ENCODE measurements around the gene PRKAG1.

Gene PRKAG1

DNA sequence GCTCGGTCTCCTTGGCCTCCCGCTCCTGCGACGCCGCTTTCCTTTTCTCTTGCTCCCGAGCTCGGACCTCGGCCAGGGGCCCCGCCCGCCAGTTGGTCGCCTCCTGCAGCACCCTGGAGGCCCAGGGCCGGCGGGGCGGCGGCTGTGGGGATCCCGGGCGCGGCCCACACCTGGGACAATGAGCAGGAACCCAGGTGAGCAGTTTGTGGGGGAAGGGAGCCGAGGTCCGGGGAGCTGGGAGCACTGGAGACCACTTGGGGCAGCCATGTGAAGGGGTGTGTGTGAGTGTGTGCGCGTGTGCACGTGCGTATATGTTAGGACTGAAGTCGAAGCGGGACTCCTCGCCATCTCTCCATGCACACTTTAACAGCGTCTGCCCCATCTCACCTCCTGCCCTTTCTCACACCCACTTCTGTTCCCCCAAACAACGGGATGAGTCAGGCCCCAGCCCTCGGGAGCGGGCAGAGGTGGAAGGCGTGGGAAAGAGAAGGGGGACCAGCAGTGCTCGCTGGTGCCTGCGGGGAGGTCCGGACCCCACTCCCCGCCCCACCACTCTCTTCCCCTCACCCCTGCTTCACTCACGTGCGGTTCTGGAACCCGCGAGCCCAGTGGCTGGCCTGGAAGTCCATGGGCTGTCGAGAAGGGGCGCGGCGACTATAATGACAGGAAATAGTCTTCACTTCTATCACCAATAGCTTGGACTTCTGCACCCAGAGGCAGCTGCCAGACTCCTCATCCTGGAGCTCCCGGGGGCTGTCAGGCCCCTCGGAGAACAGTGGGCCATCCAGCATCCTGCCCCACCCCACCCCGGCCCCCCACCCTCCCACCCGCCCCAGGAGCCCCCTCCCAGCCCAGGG lies 19.9 kb downstream of the PRKAG1 start:
- no peak for DNase-seq (ENCODE audit: low read depth, low spot score)
- H3K4me3 ChIP-seq (ENCODE audit: low read depth, low read length): peak overlapping the region; percentile 46
- TF ChIP-seq, protein P1, sequence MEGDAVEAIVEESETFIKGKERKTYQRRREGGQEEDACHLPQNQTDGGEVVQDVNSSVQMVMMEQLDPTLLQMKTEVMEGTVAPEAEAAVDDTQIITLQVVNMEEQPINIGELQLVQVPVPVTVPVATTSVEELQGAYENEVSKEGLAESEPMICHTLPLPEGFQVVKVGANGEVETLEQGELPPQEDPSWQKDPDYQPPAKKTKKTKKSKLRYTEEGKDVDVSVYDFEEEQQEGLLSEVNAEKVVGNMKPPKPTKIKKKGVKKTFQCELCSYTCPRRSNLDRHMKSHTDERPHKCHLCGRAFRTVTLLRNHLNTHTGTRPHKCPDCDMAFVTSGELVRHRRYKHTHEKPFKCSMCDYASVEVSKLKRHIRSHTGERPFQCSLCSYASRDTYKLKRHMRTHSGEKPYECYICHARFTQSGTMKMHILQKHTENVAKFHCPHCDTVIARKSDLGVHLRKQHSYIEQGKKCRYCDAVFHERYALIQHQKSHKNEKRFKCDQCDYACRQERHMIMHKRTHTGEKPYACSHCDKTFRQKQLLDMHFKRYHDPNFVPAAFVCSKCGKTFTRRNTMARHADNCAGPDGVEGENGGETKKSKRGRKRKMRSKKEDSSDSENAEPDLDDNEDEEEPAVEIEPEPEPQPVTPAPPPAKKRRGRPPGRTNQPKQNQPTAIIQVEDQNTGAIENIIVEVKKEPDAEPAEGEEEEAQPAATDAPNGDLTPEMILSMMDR (IDR thresholded peaks at IDR 0.05; ENCODE audit: insufficient read depth, low read length, missing control alignments): no peak
- CTCF ChIA-PET: interaction anchor here (1.3 to 35.8 kb wide), 8 partner anchors 12 to 175 kb away, joined by 3 to 1340 read pairs (median 11); partner anchors contain the start of genes ARF3, DDX23, FKBP11 and PRKAG1
- POLR2A ChIA-PET: interaction anchor here (1.2 kb wide), 1 partner anchor 19 kb away, joined by 3 read pairs; the partner anchor contains the start of gene PRKAG1

DNA sequence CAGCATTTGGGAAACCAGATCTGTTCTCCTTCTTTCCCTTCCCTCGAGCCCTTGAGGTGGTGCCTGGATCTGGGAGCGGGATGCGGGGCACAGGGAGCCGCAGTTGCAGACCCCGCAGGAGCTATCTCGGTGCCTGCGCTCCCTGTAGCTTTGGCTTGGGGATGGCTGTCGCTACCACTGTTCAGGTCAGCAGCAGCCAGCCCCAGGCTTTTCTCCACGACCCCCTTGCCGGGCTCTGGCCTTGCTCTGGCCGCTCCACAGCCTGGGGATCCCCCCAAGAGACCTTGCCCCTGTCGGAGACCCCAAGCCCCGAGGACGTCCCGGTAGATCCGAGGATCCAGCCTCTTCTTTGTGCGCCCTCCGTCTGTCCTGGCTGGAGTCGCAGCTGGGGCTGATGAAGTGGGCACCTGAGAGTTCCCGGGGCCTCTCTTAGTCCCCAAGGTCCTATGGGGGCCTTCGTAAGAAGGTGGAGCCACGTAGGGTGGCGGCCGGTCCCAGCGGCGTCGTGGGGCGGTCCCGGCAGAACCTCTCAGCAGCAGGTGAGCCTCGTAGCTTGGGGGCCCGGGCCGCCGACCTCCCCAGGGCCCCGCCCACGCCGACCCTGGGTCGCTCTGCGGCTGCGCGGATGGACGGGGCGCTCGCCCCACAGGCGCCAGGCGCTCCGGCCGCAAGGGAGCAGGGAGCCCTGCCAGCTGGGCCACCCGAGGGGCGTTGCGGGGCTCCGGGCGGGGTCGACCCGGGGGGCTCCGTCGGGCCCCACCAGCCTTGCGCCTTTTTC lies 20.7 kb downstream of the PRKAG1 start:
- peak overlapping the region; percentile 46 for H3K4me3 ChIP-seq (ENCODE audit: low read depth, low read length)

DNA sequence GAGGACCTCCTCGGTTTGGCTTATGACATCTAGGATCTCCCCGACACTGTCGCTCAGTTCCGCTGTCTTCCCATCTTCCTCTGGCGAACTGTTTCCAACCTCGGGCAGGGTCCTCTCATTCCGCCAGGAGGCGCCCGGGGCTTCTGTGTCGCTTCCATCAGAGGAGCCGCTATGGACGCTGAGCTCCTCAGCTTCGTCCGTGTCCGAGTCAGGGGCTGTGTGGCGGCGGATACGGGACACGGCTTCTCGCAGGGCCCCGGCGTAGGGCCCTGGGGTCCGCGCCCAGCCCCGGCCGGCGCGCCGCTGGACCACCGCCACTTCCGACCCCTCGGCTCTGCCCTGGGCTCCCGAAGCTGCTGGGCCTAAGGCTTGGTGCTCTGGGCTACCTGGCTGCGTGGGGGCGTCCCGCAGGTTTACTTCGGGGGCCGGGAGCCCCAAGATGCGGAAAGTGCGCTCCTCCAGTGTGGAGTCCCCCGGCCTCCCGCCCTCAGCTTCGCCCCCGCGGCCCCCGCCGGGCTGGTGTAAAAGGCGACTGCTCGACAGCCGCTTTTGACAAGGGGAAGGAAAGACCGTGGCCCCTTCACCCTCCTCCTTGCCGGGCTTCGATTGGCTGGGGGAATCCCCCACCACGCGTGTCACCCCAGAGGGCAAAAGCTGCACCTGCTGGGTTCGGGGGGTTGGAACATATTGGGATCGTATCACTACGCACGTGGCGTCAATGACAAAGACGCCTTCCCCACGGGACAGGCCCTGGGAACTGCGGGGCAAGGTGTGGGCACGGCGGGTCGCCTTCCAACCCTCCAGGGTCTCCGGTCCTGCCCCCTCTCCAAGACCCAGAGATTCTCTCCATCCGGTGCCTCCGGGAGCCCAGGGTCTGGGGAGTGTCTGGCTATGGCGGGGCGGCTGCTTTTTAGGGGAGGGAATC lies 21.5 kb downstream of the PRKAG1 start:
- TF ChIP-seq, protein P1 (IDR thresholded peaks at IDR 0.05; ENCODE audit: insufficient read depth, low read length, missing control alignments): peak; percentile 89
- ChIA-PET POLR2A (interaction anchor here (1.2 kb wide), 1 partner anchor 61 kb away, joined by 5 read pairs; no protein-coding TSS in a partner anchor), CTCF (interaction anchor here (0.7 to 35.8 kb wide), 33 partner anchors 14 to 521 kb away, joined by 3 to 1340 read pairs (median 4); partner anchors contain the start of genes ARF3, CACNB3, DDX23 and FKBP11)
- DNase-seq (ENCODE audit: low read depth, low spot score): no peak
- H3K4me3 ChIP-seq (ENCODE audit: low read depth, low read length): peak overlapping the region; percentile 27

More for the DNA sequence above, 20.7 kb downstream of the PRKAG1 start:
- POLR2A ChIA-PET: interaction anchor here (1.2 kb wide), 1 partner anchor 20 kb away, joined by 3 read pairs; the partner anchor contains the start of gene PRKAG1
- TF ChIP-seq, protein P1 (IDR thresholded peaks at IDR 0.05; ENCODE audit: insufficient read depth, low read length, missing control alignments): no peak
- CTCF ChIA-PET: interaction anchor here (1.1 to 35.8 kb wide), 21 partner anchors 13 to 244 kb away, joined by 3 to 1340 read pairs (median 4); partner anchors contain the start of genes ARF3, CACNB3, DDX23 and FKBP11
- DNase-seq (ENCODE audit: low read depth, low spot score): no peak

DNA sequence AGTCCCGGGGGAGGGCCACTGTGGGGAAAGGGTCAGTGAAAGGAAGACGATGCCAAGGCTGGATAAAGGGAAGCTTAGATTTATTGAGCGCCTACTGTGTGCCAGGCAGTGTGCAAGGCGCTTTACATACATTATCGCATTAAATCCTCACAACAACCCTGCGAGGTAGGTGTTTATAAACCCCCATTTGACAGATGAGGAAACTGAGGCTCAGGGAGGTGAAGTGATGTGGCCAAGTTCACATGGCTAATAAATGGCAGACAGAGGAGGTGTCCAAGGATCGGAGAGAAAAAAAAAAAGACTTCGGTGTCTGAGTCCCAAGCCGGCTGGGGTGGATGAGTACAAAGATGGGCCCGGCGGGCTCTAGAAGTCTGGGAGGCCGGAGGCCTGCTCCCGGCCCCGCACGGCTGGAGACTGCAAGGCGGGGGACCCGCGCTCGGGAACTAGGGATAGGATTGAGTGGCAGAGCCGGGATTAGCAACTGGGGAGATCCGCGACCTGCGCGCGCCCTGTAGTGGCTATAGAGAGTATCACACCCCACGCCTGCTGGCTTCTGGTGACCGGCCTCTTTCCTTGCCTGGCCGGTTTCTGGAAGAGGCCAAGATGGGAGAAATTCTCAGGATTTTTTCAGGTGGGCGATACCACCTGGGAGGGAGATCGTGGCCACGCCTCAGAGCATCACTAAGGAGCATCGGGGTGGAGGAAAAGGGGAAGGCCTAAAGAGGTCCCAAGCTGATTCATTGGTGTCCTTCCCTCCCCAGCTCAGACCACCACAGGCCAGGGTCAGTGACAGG lies 23.3 kb downstream of the PRKAG1 start:
- POLR2A ChIA-PET: no interaction called here
- CTCF ChIA-PET: interaction anchor here (1.1 to 35.8 kb wide), 9 partner anchors 16 to 143 kb away, joined by 3 to 1340 read pairs (median 9); partner anchors contain the start of genes ARF3, DDX23, PRKAG1 and RND1
- no peak for DNase-seq (ENCODE audit: low read depth, low spot score)
- H3K4me3 ChIP-seq (ENCODE audit: low read depth, low read length): peak overlapping the region; percentile 25
- TF ChIP-seq, protein P1 (IDR thresholded peaks at IDR 0.05; ENCODE audit: insufficient read depth, low read length, missing control alignments): peak; percentile 83

All from AG04449 (cell line).